GM19463 (cell line): ENCODE data around the gene PMPCA.
A peak's percentile ranks its signal among the peaks of the same experiment; 100 is the strongest.
"Not testable (repeated sequence)": the region's sequence is repeated elsewhere in the genome, so short reads cannot be mapped to it uniquely, and the experiment has no call there.

ENCODE experiments used
- ATAC-seq: cut with Tn5 transposase; IDR thresholded peaks from one replicate; pipeline ENCODE4 v1.9.1; 2021; ENCODE audit warnings: mild to moderate bottlenecking, moderate library complexity; ENCODE audit not compliant: unreplicated experiment

PMPCA gene

GRCh38 chr9:136393531-136393930, 16.9 kb upstream of the PMPCA start:
- ATAC-seq: no peak

GRCh38 chr9:136394312-136395019, 16.0 kb upstream of the PMPCA start:
- no peak for ATAC-seq

GRCh38 chr9:136395020-136395340, 15.5 kb upstream of the PMPCA start:
- ATAC-seq: no peak

- no peak for ATAC-seq
Measured at GRCh38 chr9:136395345-136396218, 14.9 kb upstream of the PMPCA start.

GRCh38 chr9:136396219-136396515, 14.3 kb upstream of the PMPCA start:
- ATAC-seq: no peak

DNA sequence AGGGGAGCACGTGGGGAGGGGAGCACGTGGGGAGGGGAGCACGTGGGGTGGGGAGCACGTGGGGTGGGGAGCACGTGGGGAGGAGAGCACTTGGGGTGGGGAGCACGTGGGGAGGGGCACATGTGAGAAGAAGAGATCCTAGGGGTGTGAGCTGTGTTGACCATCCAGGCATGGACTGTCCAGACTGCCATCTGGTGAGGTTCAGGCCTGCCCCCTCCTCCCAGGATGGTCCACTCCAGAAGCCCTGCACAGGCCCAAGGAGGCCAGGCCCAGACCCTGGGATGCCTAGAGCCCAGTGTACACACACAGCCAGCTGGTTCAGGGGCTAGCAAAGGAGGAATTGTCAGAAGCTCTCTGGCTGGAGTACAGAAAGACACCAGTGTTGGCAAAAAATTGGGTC, 12.8 kb upstream of the PMPCA start:
- no peak for ATAC-seq

DNA sequence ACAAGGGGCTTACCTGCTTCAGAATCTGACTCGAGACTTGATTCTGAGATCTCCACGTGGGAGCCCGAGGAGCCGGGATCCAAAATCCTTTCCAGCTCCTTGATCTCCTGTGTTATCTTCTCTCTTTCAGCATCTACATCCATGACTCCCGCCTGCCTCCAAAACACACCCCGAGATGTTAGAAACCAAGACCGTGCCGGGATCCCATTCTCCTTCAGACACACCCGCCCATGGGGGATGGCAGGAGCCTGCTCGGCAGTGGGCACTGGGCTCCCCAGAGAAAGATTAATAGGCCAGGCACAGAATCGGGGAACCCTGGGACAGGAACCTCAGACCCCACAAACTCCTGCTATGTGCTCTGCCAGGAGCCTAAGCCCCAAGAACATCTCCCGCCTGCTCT, 12.2 kb upstream of the PMPCA start:
- no peak for ATAC-seq

- ATAC-seq: peak; percentile 31
Measured at GRCh38 chr9:136399176-136400037, 11.1 kb upstream of the PMPCA start.

- ATAC-seq: peak; percentile 69
Measured at GRCh38 chr9:136400038-136400834, 10.2 kb upstream of the PMPCA start, which contains the start of gene SNAPC4. Gene SNAPC4, minus strand, starts transcription at chr9:136400170. Its CDS starts 1,742 bp downstream, at chr9:136398428.

DNA sequence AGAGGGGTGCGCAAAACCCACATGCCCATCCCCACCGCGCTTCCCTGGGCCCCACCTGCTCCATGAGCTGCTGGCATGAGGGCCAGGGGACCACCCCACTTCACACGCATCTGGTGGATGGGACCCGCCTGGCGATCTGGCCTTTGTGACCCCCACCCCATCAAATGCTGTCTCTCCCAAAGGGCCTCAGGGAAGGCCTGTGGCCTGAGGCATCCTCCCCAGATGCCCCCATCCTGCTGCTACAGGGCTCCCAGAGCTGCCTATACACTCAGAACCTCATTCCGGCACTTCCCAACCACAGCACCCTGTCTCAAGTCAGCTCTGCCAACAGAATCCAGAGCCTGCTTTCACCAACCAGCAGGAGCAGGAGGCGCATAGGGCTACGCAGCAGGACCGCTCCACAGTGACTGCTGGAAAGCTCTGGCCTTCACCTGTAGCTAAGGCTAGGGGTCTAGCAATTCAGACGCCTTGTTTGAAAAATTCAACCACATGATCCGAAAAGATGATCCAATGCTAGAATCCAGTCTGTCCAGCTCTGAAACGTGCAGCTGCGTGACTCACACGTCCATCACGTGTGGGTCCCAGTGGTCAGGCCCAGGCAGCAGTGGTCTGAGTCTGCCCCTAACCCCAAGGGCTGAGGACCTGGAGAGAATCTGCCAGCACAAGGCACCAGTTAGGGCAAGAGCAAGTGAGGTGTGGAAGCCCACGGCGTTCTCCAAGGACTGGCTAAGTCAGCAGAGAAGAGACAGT, 9.1 kb upstream of the PMPCA start:
- ATAC-seq: no peak

DNA sequence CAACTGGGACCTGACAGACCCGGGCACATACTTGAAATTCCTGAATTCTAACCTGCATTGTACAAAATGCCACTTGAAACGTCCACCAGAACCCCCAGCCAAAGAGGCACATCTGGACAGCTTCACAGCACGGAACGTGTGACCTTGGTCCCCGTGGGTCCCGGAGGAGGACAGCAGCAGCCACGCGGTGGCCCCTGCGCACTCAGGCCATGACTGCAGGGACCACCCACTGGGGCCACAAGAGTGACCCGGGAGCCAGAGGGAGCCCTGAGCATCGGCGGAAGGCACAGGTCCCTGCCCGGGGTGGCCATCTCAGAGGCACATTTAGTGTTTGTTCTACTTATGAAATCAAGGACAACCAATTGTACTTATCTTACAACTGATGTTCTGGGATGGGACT, 8.4 kb upstream of the PMPCA start:
- ATAC-seq: no peak

DNA sequence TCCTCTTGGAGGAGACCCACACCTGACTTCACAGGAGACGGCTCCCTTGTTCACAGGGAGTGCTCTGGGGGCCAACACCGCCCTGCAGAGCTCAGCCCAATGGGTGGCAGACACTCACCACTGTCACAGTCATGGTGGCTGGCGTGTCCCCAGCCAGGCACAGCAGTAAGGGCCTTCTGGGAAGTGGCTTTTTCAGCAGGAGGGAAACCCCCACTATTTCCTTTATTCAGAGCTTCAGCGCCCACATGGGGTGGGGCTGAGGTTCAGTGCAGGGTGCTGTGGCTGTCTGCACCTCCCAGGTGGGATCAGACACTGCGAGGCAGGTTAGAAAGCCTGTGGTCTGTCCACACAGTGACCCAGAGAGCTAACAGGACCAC, 6.9 kb upstream of the PMPCA start:
- ATAC-seq: no peak

GRCh38 chr9:136403915-136404800, 6.3 kb upstream of the PMPCA start:
- no peak for ATAC-seq

- no peak for ATAC-seq
Measured at GRCh38 chr9:136404801-136405136, 5.7 kb upstream of the PMPCA start.

GRCh38 chr9:136405481-136405880, 5.0 kb upstream of the PMPCA start:
- ATAC-seq: no peak

DNA sequence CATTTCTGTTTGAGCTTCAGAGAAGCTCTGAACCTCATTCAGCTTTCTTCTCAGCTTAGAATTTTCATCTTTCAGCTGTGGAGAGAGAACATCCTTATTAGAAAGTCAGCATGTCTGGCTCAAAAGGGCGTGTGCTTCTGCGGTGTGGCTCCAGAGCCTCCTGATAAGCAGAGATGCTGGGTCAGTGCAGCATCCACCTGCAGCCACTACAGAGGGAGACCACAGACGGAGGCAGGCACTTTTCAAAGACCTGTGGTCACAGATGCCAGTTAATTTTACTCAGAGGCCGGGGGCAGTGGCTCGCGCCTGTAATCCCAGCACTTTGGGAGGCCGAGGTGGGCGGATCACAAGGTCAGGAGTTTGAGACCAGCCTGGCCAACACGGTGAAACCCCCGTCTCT, 4.6 kb upstream of the PMPCA start:
- ATAC-seq: not testable (repeated sequence)

DNA sequence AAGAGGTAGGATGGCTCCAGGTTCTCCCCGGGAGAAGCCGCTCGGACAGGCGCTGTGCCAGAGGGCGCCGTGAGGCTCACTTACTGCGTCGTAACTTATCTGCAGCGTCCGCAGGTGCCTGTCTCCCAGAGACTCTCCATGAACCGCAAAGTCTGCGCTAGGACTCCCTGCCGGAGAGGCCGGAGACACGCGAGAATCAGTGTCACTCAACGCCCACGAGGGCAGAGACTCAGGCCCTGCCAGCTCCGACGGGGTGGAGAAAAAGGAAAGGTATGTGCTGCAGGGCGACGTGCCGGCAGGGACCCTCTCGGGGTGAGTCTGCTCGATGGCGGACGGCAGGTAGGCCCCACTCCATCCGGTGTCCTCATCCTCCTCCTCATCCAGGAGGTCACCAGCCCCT, 3.4 kb upstream of the PMPCA start:
- not testable (repeated sequence) for ATAC-seq

DNA sequence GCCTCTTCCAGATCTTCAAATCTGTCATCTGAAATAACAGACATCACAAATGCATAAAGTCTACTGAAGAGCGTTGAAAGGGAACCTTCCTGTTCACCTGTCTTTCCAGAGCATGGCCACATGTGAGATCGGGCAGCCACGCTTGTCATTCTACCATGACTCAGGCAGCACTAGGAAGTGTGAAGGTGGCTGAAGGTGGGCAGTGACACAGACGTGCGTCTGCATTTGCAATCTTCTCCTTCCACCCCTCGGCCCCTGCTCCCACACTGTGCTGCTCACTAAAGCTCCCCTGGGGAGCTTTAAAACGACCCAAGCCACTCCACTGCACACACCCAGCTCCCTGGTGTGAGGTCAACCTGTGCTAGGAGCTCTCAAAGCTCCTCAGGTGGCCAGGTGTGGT, 2.5 kb upstream of the PMPCA start:
- ATAC-seq: no peak
